Activated CD8-positive, alpha-beta memory T cell treated with anti-CD3 and anti-CD28 coated beads, Interleukin-2, amount 50 U/mL, for 4 hours (primary cell): Measurements from ENCODE around the gene NLRP13.

Source experiments
- DNase-seq: peaks from one replicate; pipeline ENCODE4 v3.0.0-alpha.2; 2020

NLRP13 gene

DNA sequence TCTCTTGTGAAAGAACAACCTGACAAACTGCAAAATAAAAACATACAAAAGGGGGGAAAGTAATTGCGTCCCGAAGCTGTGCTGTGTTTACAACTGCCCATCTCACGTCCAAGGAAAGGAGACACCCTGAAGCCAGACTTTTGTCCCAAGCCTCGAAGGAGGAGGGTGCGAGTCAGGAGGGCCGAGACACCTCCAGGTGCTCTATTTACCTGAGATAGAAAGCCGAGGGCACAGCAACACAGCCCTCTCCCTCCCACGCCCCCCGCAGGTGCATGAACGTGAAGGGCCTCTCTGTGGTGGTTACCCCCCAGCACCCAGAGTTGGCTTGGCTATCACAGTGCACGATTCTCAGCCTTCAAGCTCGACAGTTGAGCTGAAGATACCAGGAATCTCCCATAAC is 33.2 kb downstream of the NLRP13 start:
- DNase-seq: no peak

- DNase-seq: no peak
Observed at GRCh38 chr19:55882626-55883025, 49.5 kb downstream of the NLRP13 start.

DNA sequence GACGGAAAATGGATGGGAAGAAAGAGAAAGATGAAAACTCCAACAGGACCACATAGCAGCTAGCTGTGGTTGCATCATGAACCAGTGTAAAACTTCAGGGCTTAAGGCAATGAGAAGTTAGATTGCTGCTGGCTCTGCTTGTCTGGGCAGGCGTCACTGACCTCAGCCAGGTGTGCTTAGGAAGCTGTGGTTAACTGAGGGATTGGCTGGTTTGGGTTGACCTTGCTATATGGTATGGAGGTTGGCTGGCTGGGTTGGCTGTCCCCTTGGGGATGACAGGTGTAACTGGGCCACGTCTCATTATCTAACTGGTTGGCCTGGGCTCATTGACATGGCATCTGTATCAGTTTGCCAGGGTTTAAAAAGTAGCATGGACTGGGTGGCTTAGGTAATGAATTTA is 54.9 kb downstream of the NLRP13 start:
- DNase-seq: no peak

DNA sequence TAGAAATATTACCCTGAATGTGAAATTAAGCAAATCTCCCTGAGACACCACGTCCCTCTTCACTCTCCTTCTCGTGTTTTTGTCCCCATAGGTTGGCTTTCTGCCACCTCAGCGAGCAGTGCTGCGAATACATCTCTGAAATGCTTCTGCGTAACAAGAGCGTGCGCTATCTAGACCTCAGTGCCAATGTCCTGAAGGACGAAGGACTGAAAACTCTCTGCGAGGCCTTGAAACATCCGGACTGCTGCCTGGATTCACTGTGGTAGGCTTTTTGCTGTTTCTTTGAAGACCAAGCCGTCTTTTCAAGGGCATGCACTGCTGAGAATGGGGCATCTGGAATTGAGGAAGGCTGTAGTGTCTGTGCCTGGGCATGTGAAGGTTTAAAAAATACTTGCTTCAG is 61.4 kb downstream of the NLRP13 start:
- no peak for DNase-seq

GRCh38 chr19:55867101-55867500 is 65.0 kb downstream of the NLRP13 start:
- no peak for DNase-seq

- DNase-seq: no peak
Observed at GRCh38 chr19:55866521-55866920, 65.6 kb downstream of the NLRP13 start.

DNA sequence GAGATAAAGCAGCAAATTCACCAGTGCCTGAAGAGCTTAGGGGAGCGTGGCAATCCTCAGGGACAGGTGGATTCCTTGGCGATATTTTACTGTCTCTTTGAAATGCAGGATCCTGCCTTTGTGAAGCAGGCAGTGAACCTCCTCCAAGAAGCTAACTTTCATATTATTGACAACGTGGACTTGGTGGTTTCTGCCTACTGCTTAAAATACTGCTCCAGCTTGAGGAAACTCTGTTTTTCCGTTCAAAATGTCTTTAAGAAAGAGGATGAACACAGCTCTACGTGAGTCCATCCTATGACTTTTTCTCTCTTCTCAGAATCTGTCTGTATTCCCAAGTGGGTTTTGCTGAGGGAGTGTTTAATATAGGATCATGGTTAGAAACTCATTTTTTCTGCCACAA is 73.2 kb downstream of the NLRP13 start:
- no peak for DNase-seq

GRCh38 chr19:55858401-55858800 is 73.7 kb downstream of the NLRP13 start:
- DNase-seq: no peak

GRCh38 chr19:55857974-55858373 is 74.2 kb downstream of the NLRP13 start:
- DNase-seq: no peak

DNA sequence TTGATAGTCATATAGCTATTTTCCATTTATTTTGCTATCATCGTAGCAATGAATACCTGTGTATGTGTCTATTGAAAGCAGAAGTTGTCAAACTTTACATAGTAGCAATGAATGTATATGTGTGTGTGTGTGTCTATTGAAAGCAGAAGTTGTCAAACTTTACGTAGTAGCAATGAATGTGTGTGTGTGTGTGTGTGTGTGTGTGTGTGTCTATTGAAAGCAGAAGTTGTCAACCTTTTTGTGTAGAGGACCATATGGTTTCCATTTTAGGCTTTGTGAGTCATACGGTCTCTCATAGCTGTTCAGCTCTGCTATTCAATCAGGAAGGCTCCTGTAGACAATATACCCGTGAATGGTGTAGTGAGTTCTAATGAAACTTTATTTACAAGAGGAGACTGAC is 75.0 kb downstream of the NLRP13 start:
- no peak for DNase-seq

- DNase-seq: no peak
Observed at GRCh38 chr19:55855160-55855559, 77.0 kb downstream of the NLRP13 start.
